Hematopoietic multipotent progenitor cell treated with erythropoietin and hydrocortisone succinate and interleukin-3 and kit ligand, for 8 days (in vitro differentiated cells): ENCODE data around the gene HDLBP.
"Not testable (repeated sequence)": the region's sequence is repeated elsewhere in the genome, so short reads cannot be mapped to it uniquely, and the experiment has no call there.

Experiments used
- DNase-seq: peaks from one replicate; pipeline ENCODE4 v3.0.0-alpha.2; 2015

Gene HDLBP

GRCh38 chr2:241329669-241330615 is 14.5 kb upstream of the HDLBP start:
- DNase-seq, result peak; percentile 21

- no peak for DNase-seq
These were observed 9.8 kb upstream of the HDLBP start for GRCh38 chr2:241325257-241325656.

GRCh38 chr2:241324775-241325174 is 9.3 kb upstream of the HDLBP start:
- DNase-seq, result peak; percentile 67

- no peak for DNase-seq
These were observed 8.3 kb upstream of the HDLBP start for GRCh38 chr2:241323778-241324177.

- DNase-seq, result no peak
These were observed 6.4 kb upstream of the HDLBP start for GRCh38 chr2:241321886-241322285.

- no peak for DNase-seq
These were observed 5.6 kb upstream of the HDLBP start for GRCh38 chr2:241321033-241321432.

- no peak for DNase-seq
These were observed 4.9 kb upstream of the HDLBP start for GRCh38 chr2:241320394-241320793.

- DNase-seq, result not testable (repeated sequence)
These were observed 3.4 kb upstream of the HDLBP start for GRCh38 chr2:241318830-241319229.

- no peak for DNase-seq
These were observed 1.9 kb upstream of the HDLBP start for GRCh38 chr2:241317391-241317790.

GRCh38 chr2:241316825-241317224 is 1.4 kb upstream of the HDLBP start:
- no peak for DNase-seq

GRCh38 chr2:241315879-241316631 is 583 bp upstream of the HDLBP start, which contains the start of gene SEPTIN2:
Gene SEPTIN2, plus strand, starts transcription at chr2:241315925. Its CDS starts 8,308 bp downstream, at chr2:241324233.
- DNase-seq, result peak; percentile 67

- peak; percentile 67 for DNase-seq
These were observed 1.0 kb downstream of the HDLBP start for GRCh38 chr2:241314226-241315092.

GRCh38 chr2:241313543-241314095 is 1.9 kb downstream of the HDLBP start:
- DNase-seq, result peak; percentile 19

- DNase-seq, result no peak
These were observed 3.4 kb downstream of the HDLBP start for GRCh38 chr2:241312082-241312481.

GRCh38 chr2:241310917-241311566 is 4.4 kb downstream of the HDLBP start:
- no peak for DNase-seq

- DNase-seq, result no peak
These were observed 5.8 kb downstream of the HDLBP start for GRCh38 chr2:241309684-241310117.

GRCh38 chr2:241308832-241309500 is 6.5 kb downstream of the HDLBP start:
- no peak for DNase-seq

GRCh38 chr2:241308267-241308666 is 7.2 kb downstream of the HDLBP start:
- no peak for DNase-seq

- no peak for DNase-seq
These were observed 8.4 kb downstream of the HDLBP start for GRCh38 chr2:241307055-241307454.

- no peak for DNase-seq
These were observed 11.3 kb downstream of the HDLBP start for GRCh38 chr2:241304039-241304670.
